Measurements from ENCODE around the gene ZNF485.
"Not testable (repeated sequence)": the region's sequence is repeated elsewhere in the genome, so short reads cannot be mapped to it uniquely, and the experiment has no call there.

ZNF485 gene

DNA sequence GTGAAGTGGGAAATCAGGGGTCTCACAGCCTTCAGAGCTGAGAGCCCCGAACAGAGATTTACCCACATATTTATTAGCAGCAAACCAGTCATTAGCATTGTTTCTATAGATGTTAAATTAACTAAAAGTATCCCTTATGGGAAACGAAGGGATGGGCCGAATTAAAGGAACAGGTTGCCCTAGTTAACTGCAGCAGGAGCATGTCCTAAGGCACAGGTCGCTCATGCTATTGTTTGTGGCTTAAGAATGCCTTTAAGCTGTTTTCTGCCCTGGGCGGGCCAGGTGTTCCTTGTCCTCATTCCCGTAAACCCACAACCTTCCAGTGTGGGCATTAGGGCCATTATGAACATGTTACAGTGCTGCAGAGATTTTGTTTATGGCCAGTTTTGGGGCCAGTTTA, 4.7 kb upstream of the ZNF485 start:
- not testable (repeated sequence) for DNase-seq (ENCODE audit: low read depth in 2 of 3, low spot score in 1 of 3)

DNA sequence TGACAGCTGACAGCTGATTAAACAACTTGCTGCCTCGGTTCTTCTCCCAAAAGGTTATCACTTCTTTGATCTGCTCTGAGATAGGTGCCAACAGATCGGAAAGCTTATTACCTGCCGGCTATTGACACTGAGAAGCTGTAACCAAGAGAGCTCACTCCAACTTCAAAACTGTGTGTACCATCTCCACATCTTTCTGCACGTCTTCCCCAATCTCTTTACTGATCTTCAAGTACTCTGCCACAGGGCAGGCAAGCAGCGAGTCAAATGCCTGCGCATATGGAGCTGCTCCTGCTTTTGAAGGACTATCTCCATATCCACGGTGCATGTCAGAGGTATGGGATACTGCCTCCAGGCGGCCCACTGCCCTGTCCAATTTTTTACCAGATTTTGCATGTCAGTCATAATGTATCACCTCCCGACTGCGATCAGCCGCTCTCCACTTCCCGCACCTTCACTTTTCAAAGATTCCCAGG, 352 bp upstream of the ZNF485 start:
- DNase-seq (ENCODE audit: low read depth in 2 of 3, low spot score in 1 of 3): no peak

DNA sequence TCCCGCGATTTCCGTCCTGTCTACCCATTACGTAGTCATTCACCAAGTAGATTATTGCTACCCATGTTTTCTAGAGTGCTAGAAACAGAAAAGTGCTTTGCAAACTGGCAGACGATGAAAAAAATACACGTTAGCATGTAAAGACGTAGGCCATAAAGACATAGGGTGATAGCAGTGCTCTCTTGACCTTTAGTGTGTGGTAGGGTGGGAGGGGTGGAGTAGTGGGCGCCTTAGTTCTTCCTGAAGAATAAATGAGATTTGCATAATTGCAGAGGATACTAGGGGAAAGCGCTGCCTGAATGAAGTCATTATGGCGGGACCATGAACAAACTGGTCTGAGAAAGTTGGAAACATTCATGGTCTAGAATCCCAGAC, 948 bp downstream of the ZNF485 start:
- DNase-seq (ENCODE audit: low read depth in 2 of 3, low spot score in 1 of 3): no peak

DNA sequence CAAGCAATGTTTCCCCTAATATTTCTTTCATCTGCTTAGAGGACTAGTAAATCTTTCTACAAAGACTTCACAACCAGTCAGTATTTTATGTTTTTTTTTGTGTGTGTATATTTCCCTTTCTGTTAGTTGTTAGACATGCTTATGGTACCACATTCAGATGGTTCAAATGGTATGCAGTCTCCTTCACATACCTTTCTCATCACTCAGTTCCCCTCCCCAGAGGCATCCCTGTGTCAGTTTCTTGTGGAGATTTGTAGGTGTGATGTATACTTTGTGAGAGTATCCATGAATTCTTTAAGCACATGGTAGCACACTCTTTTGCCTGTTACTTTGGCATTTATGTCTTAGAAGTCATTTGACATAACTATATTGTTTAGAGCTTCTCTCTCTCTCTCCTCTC, 4.4 kb downstream of the ZNF485 start:
- no peak for DNase-seq (ENCODE audit: low read depth in 2 of 3, low spot score in 1 of 3)

DNA sequence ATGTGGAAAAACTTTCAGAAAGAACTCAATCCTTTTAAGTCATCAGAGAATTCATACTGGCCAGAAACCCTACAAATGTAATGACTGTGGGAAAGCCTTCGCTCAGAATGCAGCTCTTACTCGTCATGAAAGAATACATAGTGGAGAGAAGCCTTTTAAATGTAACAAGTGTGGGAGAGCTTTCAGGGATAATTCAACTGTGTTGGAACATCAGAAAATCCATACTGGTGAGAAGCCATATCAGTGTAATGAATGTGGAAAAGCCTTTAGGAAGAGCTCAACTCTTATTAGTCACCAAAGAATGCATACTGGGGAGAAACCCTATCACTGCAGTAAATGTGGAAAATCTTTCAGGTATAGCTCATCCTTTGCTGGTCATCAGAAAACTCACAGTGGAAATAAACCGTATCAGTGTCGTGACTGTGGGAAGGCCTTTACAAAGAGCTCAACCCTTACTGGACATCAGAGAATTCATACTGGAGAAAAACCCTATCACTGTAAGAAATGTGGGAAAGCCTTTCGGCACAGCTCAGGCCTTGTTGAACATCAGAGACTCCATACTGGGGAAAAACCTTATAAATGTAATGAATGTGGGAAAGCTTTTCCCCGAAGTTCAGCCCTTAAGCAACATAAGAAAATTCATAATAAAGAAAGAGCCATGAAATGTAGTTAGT, 10.6 kb downstream of the ZNF485 start:
- no peak for DNase-seq (ENCODE audit: low read depth in 2 of 3, low spot score in 1 of 3)

DNA sequence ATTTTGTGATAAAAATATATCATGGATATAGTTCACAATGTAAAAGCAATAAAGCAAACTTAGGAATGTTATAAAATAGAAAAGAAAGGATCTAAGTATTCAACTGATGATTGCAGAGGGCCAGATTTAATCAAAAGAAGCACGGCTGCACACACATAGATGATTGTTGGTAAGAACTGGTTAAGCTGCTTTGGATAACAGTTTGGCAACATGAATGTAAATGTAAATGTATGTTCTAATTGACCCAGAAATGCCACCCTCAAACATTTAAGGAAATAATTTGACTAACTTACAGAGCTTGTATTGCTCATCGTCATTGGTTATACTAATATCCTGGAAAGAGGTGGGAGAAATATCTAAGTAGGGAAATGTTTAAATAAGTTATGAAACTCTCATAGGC, 13.1 kb downstream of the ZNF485 start:
- no peak for DNase-seq (ENCODE audit: low read depth in 2 of 3, low spot score in 1 of 3)

DNA sequence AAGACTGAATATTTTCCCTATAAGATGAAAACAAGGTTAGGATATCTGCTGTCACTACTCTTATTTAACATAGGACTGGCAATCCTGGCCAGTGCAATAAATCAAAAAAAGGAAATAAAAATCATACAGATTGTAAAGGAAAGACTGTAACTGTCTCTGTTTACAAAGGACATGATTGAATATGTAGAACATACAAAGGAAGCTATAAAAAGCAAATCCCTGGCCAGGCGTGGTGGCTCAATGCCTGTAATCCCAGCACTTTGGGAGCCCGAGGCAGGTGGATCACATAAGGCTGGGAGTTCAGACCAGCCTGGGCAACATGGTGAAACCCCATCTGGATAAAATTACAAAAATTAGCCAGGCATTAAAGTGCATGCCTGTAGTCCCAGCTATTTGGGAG, 15.8 kb downstream of the ZNF485 start:
- no peak for DNase-seq (ENCODE audit: low read depth in 2 of 3, low spot score in 1 of 3)

DNA sequence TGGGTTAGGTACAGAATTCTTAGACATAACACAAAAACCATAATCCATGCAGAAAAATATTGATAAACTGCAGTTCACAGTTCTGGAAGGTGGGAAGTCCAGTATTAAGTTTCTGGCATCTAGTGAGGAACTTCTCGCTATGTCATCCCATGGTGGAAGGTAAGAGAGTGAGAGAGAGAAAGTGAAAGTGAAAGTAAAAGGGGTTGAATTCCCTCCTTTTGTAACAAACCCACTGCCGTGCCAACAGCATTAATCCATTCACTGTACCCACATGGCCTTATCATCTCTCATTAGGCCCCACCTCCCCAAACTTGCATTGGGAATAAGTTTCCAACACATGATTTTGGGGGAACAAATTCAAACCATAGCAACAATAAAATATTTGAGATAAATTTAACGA, 17.1 kb downstream of the ZNF485 start:
- no peak for DNase-seq (ENCODE audit: low read depth in 2 of 3, low spot score in 1 of 3)

DNA sequence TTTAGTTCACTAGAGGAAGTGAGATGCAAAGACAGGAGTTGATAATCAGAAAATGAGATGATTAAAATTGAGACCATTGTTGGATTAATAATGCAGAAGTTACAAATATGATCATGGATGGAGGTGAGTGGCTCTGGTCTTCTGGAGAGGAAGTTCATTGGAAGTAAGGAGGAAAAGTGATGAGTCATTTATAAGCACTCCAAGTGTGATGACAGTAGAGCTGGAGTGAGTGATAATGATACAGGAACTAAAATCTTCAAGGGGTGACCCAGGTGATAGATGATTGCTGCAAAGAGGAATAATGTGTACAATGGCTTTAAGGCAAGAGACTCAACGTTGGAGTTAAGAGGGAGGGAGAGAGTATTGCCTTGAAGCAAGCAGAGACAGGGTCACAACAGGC, 21.7 kb downstream of the ZNF485 start:
- DNase-seq (ENCODE audit: low read depth in 2 of 3, low spot score in 1 of 3): no peak

DNA sequence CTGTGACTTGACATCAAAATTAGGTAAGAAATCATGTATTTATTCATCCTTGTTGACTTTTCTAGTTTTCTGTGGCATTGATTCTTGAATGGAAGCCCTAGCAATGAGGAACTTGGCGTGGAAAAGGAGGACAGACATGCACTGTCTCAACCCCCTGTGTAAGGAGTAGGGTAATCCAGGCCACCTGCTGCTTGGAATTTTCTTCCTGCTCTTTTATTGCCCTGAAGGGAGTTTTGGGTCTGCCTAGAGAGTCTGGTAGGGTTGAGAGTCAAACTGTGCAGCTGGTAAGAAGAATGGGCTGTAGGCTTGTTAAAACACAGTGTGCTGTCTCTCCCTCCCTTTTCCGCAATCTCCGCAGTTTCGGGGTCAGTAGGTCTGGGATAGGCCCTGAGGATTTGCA, 22.7 kb downstream of the ZNF485 start:
- no peak for DNase-seq (ENCODE audit: low read depth in 2 of 3, low spot score in 1 of 3)

DNA sequence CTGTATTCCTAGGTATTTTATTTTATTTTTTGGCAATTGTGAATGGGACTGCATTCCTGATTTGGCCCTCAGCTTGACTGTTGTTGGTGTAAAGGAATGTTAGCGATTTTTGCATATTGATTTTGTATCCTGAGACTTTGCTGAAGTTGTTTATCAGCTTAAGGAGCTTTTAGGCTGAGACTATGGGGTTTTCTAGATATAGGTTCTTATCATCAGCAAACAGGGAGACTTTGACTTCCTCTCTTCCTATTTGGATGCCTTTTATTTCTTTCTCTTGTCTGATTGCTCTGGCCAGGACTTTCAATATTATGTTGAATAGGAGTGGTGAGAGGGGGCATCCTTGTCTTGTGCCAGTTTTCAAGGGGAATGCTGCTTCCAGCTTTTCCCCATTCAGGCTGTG, 29.6 kb downstream of the ZNF485 start:
- not testable (repeated sequence) for DNase-seq (ENCODE audit: low read depth in 2 of 3, low spot score in 1 of 3)

DNA sequence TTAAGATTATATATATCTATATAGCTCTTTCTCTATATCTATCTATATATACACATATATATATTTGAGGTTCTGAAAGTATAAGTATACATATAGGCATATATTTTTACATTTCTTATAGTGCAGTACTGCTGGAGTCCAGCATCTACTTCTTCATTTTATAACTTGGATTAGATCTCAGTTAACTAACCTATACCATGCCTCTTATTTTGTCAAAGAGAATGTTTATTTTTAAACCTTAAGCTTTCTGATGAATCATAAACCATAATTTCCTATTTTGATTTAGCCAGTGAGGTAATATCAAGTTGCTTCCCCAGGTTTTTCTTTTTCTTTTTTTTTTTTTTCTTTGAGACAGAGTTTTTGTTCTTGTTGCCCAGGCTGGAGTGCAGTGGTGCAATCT, 34.4 kb downstream of the ZNF485 start:
- DNase-seq (ENCODE audit: low read depth in 2 of 3, low spot score in 1 of 3): no peak

DNA sequence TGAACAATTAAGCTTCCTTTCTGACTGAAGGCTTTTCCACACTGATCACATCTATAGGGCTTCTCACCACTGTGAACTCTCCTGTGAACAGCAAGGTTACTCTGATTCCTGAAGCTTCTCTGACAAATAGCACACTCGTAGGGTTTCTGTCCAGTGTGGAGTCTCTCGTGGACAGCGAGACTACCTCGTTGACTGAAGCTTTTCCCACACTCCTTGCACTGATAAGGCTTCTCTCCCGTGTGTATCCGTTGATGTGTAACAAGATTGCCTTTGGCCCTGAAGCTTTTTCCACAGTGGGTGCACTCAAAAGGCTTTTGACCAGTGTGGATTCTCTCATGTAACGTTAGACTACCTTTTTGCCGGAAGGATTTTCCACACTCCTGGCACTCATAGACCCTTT, 38.0 kb downstream of the ZNF485 start:
- DNase-seq (ENCODE audit: low read depth in 2 of 3, low spot score in 1 of 3): no peak

DNA sequence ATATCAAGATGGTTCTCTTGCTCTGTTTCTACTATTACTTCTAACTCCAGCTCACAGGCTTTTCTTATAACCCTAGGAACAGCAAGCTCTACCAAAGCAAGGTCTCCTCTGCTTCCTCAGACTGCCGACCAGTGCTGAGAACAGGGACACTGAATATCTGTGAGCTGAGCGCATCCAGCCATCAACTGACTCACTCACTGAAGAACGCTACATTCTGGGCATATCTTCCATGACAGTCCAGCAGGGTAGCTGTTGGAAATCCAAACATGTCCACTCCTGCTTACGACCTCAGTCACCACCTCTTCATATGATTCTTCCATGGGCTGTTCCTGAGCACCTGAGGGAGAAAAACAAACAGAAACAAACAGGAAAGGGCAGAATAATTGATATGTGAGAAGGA, 39.6 kb downstream of the ZNF485 start:
- DNase-seq (ENCODE audit: low read depth in 2 of 3, low spot score in 1 of 3): no peak

DNA sequence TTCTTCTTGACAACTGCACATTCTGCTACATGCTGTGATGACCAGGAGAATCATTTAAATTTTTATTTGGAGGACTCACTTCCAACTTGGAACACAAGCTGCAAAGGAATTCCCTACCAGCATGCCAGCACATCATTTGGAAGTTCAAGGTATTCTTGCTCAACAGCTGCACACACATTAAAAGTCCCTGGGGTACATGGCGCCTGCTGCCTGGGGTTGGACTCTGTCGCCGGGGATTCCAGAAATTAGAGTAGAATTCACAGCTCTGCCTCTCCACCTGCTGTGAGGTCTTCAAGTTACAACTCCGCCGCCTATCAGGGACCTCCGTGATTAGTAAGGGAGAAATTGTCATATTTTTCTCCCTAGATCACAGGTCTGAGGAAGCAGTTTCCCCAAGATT, 41.3 kb downstream of the ZNF485 start:
- no peak for DNase-seq (ENCODE audit: low read depth in 2 of 3, low spot score in 1 of 3)

DNA sequence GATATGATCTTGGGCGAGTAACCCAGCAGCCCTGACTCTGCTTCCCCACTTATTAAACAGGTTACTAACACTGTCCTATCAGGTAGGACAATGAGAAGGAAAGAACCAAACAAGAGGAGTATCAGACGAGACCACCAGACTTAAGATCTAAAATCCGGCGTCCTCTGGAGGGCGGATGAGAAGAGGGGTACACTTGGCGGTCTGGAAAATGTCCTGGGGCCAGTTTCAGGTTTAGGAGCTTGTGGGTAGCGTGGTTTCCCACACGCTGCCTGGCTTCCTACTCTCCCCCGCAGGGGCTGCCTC, 41.8 kb downstream of the ZNF485 start:
- no peak for DNase-seq (ENCODE audit: low read depth in 2 of 3, low spot score in 1 of 3)

DNA sequence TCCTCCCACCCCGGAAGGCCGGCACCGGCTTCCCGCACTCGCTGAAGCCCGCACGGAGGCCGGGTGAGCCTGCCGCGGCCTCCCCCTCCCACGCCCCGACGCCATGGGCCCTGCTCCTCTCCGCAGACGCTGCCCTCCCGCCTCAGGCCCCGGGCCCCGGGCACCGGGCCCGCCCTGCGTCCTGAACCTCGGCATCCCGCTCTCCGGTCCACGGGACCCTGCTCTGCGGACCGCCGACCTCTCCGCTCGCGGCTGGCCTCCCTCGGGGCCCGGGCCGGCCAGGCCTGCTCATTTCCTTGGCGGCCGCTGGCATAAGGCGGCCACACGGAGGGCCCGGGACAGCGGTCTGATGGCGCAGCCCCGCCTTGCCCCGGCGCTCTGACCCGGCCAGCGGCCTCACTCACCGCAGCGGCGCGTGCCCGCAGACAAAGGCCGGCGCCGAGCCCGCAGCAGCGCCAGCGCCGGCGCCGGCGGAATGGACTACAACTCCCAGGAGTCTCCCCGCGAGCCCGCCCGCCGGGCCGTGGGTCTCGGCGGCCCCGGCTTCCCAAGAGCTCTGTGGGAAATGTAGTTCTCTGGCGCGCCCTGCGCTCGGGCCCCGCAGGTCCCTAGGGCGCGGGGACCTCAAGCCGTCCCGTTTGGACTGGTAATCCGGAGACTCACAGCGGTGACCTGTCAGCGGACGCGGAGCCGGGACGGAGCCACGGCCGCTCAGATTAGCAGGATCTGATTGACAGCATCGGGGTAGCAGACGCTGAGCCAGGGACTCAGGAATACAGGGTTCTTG, 42.4 kb downstream of the ZNF485 start, which contains the start of gene ZNF32:
Gene ZNF32, minus strand, starts transcription at position 484 of the 787 bp plus-strand sequence. CDS start 2,748 bp downstream, outside the sequence.
- peak; percentile 57 to 77 (median 62) for DNase-seq (ENCODE audit: low read depth in 2 of 3, low spot score in 1 of 3)

DNA sequence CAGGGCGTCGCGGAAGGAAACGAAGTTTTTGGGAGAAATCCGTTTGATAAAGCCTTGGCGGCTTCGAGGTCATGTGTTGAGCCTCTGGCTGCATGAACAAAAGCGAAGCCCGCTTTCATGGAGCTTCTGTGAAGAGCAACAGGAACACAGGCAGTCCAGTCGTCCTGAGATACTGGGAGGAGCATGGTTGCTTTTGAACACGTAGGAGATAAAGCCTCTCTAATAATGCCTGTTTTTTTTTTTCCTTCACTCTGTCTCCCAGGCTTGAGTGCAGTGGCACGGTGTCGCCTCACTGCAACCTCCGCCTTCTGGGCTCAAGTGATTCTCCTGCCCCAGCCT, 42.9 kb downstream of the ZNF485 start:
- no peak for DNase-seq (ENCODE audit: low read depth in 2 of 3, low spot score in 1 of 3)

DNA sequence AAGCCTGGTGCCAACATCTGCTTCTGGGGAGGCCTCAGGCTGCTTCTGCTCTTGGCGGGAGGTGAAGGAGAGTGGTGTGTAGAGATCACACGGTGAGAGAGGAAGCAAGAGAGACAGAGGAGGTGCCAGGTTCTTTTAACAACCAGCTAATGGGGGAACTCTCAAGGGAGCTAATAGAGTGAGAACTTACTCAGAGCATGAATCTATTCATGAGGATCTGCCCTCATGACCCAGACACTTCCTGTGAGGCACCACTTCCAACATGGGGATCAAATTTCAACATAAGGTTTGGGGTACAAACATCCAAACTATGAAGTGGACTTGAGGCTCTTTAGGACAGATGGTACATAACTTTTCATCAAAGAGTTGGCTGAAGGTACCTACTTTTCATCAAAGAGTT, 47.5 kb downstream of the ZNF485 start:
- no peak for DNase-seq (ENCODE audit: low read depth in 2 of 3, low spot score in 1 of 3)

DNA sequence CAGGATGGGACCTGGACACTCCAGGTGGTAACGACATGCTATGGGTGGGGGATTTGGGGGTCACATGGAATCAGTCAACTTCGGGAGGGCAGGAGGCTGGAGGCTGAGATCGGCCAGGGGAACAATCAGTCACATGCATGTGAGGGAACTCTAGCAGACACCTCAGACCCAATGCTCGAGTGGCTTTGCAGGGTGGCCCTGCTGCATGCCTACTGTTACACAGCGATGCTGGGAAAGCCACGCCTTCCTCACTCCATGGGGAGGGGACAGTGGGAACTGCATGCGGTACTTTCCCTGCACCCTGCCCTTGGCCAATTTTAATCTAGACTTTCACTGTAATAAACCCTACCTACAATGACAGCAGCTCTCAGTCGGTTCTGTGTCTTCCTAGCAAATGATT, 49.1 kb downstream of the ZNF485 start:
- DNase-seq (ENCODE audit: low read depth in 2 of 3, low spot score in 1 of 3): no peak

DNA sequence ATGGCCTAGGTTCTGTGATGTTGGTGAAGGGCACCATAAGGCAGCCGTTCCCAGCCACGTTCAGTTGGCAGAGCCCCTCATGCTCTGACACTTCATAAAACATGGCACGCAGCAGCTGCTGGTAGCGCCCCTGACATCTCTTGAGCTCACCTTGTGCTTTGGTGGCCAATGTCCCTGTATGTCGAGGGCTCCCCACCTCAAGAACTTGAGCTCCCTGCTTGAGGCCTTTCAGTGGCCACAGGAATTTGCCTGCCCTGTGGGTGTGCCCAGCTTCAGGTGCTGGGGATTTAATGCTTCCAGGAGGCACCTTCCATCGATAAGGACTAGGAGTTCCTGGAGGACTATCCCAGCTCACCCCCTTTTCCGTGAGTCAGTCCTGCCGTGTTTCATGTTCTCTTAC, 52.0 kb downstream of the ZNF485 start:
- no peak for DNase-seq (ENCODE audit: low read depth in 2 of 3, low spot score in 1 of 3)

DNA sequence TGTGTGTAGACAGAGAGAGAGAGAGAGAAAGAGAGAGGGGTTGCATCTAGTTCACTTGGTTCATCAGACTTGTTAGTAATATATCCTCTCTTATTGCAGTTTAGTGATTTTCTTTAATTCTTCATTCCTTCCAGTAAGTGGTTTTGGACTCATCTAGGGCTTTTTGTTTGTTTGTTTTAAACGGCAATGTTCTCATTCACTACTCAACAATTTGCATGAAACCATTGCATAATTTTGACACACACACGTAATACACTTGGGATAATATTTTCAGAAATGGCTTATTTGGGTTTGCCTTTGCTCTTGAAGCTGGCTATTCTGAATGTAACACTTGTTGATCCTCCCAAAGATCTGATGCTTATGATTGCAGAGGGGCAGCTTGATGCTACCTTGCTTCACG, 58.8 kb downstream of the ZNF485 start:
- DNase-seq (ENCODE audit: low read depth in 2 of 3, low spot score in 1 of 3): no peak

DNA sequence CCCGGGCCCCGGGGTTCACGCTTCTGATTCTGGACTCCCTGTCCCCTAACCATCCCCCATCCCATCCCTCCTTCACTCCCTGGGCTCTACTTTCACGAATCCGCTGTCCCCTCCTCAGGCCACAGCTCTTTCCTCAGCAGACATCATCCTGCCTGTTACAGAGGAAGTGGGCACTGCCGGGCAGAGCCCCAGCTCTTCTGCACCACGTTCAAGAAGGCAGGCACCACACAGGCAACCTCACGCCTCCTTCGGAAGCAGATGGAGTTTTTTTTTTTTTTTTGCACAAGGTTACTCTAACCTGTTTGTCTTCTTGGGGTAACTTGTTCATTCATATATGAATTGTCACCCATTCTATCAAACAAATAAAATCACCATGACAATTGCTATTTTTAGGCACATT, 60.3 kb downstream of the ZNF485 start:
- no peak for DNase-seq (ENCODE audit: low read depth in 2 of 3, low spot score in 1 of 3)
